Measurements from ENCODE around the gene LIAS.

DNA sequence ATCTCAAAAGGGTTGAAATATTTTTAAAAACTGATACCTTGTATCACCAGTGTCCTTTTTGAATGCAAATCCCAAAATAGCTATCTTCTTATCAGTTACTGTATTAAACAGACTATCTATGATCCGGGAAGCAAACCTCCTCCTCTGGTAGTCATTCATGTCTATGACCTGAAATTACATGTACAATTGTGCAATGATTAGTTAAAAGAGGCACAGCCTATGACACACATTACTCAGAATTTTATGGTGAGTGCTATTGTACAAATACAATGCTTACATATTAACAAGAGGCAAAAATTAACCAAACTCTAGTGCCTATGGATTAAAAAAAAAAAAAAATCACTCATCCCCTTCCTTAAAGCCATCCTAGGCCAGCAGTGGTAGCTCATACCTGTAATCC is 46.7 kb downstream of the LIAS start:
- no peak for TF ChIP-seq SUZ12 (IDR thresholded peaks at IDR 0.05; ENCODE audit: extremely low read depth, insufficient read depth, insufficient read length)
- no peak for TF ChIP-seq YY1 (IDR thresholded peaks at IDR 0.05; ENCODE audit: insufficient read depth, insufficient read length)
- no peak for TF ChIP-seq ZNF274 (IDR thresholded peaks at IDR 0.05; ENCODE audit: low read depth, low read length)
